ENCODE measurements around the gene GOLPH3L. TPM values are rescaled to one million over a fixed set of nuclear protein-coding genes. Genes with fewer than 3 reads are reported as not detected.
A peak's percentile ranks its signal among the peaks of the same experiment; 100 is the strongest.
"Not testable (repeated sequence)": the region's sequence is repeated elsewhere in the genome, so short reads cannot be mapped to it uniquely, and the experiment has no call there.

Gene GOLPH3L
- total and polyA plus RNA-seq, 5 donors from 2014 or later: 8.6 to 30.0 (median 24.1) TPM

DNA sequence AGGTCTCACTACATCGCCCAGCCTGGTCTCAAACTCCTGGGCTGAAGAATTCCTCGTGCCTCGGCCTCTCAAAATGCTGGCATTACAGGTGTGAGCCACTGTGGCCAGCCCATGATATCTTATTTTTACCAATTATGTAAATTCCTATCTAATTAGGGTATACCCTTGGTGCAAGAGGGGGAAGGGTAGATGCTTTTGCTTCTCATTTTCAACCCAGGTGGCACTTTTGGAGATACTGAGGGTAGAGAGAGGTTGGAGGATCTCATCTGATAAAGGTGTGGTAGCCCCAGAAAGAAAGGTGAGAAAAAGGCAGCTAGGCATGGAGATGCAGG lies 85.0 kb downstream of the GOLPH3L start:
- Mint-ChIP-seq H3K9me3 (no peaks in the 10 kb centered on the region), H3K36me3 (peaks cover 23% of the 10 kb centered on the region), H3K4me3 (peak overlapping the region in 2 of 4 donors; percentile 39 to 65), H3K27ac (peak overlapping the region; percentile 84 to 97 (median 90)), H3K4me1 (peaks cover 30 to 58% (median 46%) of the 10 kb centered on the region in 4 donors), H3K27me3 (peaks cover 5% of the 10 kb centered on the region)
- Histone ChIP-seq H3K4me3 (ENCODE audit: low read depth, low read length) (peak overlapping the region; percentile 53), H3K27me3 (ENCODE audit: control insufficient read depth, insufficient read depth, low read length) (no peaks in the 10 kb centered on the region), H3K27ac (ENCODE audit: insufficient read depth, low read length, poor library complexity, severe bottlenecking) (peak overlapping the region; percentile 90), H3K4me1 (ENCODE audit: control insufficient read depth, insufficient read depth, low read length, poor library complexity, severe bottlenecking) (peaks cover 48% of the 10 kb centered on the region), H3K36me3 (ENCODE audit: control insufficient read depth, insufficient read depth, low read length) (peaks cover 8% of the 10 kb centered on the region), H3K9me3 (ENCODE audit: control insufficient read depth in 2 of 2, low read length in 2 of 2) (no peaks in the 10 kb centered on the region)
- DNase-seq: no peak
- ATAC-seq (ENCODE audit: low read depth in 2 of 2): no peak

DNA sequence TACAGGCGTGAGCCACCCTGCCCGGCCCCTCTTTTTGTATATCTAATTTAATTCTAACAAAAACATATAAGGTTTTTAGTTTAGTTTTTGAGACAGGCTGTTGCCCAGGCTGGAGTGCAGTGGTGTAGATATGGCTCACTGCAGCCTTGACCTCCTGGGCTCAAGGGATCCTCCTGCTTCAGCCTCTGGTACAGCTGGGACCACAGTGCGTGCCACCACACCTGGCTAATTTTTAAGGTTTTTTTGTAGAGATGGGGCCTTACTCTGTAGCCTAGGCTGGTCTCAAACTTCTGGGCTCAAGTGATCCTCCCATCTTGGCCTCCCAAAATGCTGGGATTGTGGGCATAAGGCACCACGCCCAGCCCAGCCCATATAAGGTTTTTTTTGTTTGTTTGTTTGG lies 86.4 kb downstream of the GOLPH3L start:
- peaks cover 43% of the 10 kb centered on the region for H3K4me1 ChIP-seq (ENCODE audit: control insufficient read depth, insufficient read depth, low read length, poor library complexity, severe bottlenecking)
- no peak overlapping the region for H3K4me3 ChIP-seq (ENCODE audit: low read depth, low read length)
- Mint-ChIP-seq H3K4me1 (peaks cover 22 to 47% (median 38%) of the 10 kb centered on the region in 4 donors), H3K9me3 (no peaks in the 10 kb centered on the region), H3K27me3 (peaks cover 5% of the 10 kb centered on the region), H3K36me3 (peaks cover 17% of the 10 kb centered on the region), H3K27ac (peak overlapping the region; percentile 55 to 84 (median 74)), H3K4me3 (peak overlapping the region in 1 of 4 donors; percentile 68)
- no peaks in the 10 kb centered on the region for H3K9me3 ChIP-seq (ENCODE audit: control insufficient read depth in 2 of 2, low read length in 2 of 2)
- peaks cover 4% of the 10 kb centered on the region for H3K36me3 ChIP-seq (ENCODE audit: control insufficient read depth, insufficient read depth, low read length)
- DNase-seq (no peak), ATAC-seq (ENCODE audit: low read depth in 2 of 2) (no peak)
- peak overlapping the region; percentile 90 for H3K27ac ChIP-seq (ENCODE audit: insufficient read depth, low read length, poor library complexity, severe bottlenecking)
- no peaks in the 10 kb centered on the region for H3K27me3 ChIP-seq (ENCODE audit: control insufficient read depth, insufficient read depth, low read length)

DNA sequence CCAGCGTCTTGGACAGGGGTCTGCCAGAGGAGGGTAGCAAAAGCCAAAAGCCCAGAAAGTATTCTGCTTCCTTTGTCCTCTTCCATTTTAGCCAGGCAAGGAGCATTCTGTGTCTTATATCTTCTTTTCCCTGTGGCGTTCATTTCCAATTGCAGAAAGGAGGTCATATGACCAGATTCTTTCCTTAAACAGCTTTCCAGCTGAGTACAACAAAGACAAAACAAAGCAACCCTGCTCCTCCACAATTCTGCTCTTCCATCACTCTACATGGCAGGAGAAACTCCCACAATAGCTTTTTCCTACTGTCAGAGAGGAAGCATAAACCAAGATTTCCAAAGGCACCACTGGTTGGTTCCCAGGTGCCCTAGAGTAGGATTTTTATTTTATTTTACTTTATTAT lies 87.2 kb downstream of the GOLPH3L start:
- peaks cover 16 to 42% (median 34%) of the 10 kb centered on the region in 4 donors for H3K4me1 Mint-ChIP-seq
- H3K4me1 ChIP-seq (ENCODE audit: control insufficient read depth, insufficient read depth, low read length, poor library complexity, severe bottlenecking): peaks cover 37% of the 10 kb centered on the region
- no peak overlapping the region for H3K4me3 ChIP-seq (ENCODE audit: low read depth, low read length)
- no peak overlapping the region for H3K4me3 Mint-ChIP-seq
- ATAC-seq (ENCODE audit: low read depth in 2 of 2): no peak
- no peaks in the 10 kb centered on the region for H3K36me3 ChIP-seq (ENCODE audit: control insufficient read depth, insufficient read depth, low read length)
- peaks cover 5% of the 10 kb centered on the region for H3K27me3 Mint-ChIP-seq
- no peaks in the 10 kb centered on the region for H3K9me3 ChIP-seq (ENCODE audit: control insufficient read depth in 2 of 2, low read length in 2 of 2)
- peaks cover 15% of the 10 kb centered on the region for H3K36me3 Mint-ChIP-seq
- H3K27ac Mint-ChIP-seq: peak overlapping the region; percentile 41 to 89 (median 73)
- no peak for DNase-seq
- no peaks in the 10 kb centered on the region for H3K9me3 Mint-ChIP-seq
- no peaks in the 10 kb centered on the region for H3K27me3 ChIP-seq (ENCODE audit: control insufficient read depth, insufficient read depth, low read length)
- H3K27ac ChIP-seq (ENCODE audit: insufficient read depth, low read length, poor library complexity, severe bottlenecking): peak overlapping the region; percentile 23

DNA sequence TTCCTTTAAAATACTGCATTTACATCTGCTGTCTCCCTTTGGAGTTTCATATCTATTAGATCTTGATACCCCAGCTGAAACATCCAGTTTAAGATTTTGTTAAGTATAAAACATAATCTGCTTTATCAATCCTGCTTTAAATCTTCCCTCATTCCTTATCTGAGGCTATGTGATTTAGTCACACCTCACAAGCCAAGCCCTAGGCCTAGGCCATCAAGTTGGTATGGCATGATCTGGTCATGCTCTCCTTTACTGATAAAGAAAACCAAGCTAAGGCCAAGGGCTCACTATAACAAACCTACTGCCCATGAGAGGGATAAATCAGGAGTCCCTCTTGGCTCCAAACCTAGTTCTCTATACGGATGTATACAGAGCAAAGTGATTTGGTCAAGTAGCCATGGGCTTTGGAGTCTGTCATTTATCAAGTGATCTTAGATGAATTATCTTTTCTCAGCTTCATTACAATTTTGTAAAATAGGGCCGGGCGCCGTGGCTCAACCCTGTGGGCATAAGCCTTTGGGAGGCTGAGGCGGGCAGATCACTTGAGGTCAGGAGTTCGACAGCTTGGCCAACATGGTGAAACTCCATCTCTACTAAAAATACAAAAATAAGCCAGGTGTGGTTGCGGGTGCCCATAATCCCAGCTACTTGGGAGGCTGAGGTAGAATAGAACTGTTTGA lies 90.4 kb downstream of the GOLPH3L start:
- H3K4me1 Mint-ChIP-seq: peaks cover 5 to 23% (median 17%) of the 10 kb centered on the region in 4 donors
- Histone ChIP-seq H3K4me1 (ENCODE audit: control insufficient read depth, insufficient read depth, low read length, poor library complexity, severe bottlenecking) (peaks cover 11% of the 10 kb centered on the region), H3K27me3 (ENCODE audit: control insufficient read depth, insufficient read depth, low read length) (no peaks in the 10 kb centered on the region), H3K27ac (ENCODE audit: insufficient read depth, low read length, poor library complexity, severe bottlenecking) (no peak overlapping the region), H3K36me3 (ENCODE audit: control insufficient read depth, insufficient read depth, low read length) (no peaks in the 10 kb centered on the region), H3K9me3 (ENCODE audit: control insufficient read depth in 2 of 2, low read length in 2 of 2) (no peaks in the 10 kb centered on the region), H3K4me3 (ENCODE audit: low read depth, low read length) (no peak overlapping the region)
- no peaks in the 10 kb centered on the region for H3K27me3 Mint-ChIP-seq
- H3K36me3 Mint-ChIP-seq: peaks cover 17% of the 10 kb centered on the region
- ATAC-seq (ENCODE audit: low read depth in 2 of 2) (no peak), DNase-seq (no peak)
- H3K4me3 Mint-ChIP-seq: no peak overlapping the region
- H3K9me3 Mint-ChIP-seq: no peaks in the 10 kb centered on the region
- H3K27ac Mint-ChIP-seq: peak overlapping the region in 1 of 3 donors; percentile 52

DNA sequence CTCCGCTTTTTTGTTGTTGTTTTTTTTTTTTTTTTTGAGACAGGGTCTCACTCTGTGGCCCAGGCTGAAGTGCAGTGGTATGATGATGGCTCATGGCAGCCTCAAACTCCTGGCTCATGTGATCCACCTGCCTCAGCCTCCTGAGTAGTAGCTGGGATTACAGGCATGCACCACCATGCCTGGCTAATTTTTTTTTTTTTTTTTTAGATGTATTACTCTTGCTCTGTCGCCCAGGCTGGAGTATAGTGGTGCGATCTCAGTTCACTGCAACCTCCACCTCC lies 91.6 kb downstream of the GOLPH3L start:
- not testable (repeated sequence) for H3K27ac ChIP-seq (ENCODE audit: insufficient read depth, low read length, poor library complexity, severe bottlenecking); H3K9me3 Mint-ChIP-seq; H3K4me3 Mint-ChIP-seq; H3K27me3 ChIP-seq (ENCODE audit: control insufficient read depth, insufficient read depth, low read length); H3K4me1 ChIP-seq (ENCODE audit: control insufficient read depth, insufficient read depth, low read length, poor library complexity, severe bottlenecking); H3K36me3 ChIP-seq (ENCODE audit: control insufficient read depth, insufficient read depth, low read length); DNase-seq; H3K9me3 ChIP-seq (ENCODE audit: control insufficient read depth in 2 of 2, low read length in 2 of 2); H3K4me3 ChIP-seq (ENCODE audit: low read depth, low read length); ATAC-seq (ENCODE audit: low read depth in 2 of 2); H3K27me3 Mint-ChIP-seq
- Mint-ChIP-seq H3K4me1 (peaks cover 5 to 16% (median 11%) of the 10 kb centered on the region in 4 donors), H3K27ac (peak overlapping the region in 1 of 3 donors; percentile 49), H3K36me3 (peaks cover 11% of the 10 kb centered on the region)

DNA sequence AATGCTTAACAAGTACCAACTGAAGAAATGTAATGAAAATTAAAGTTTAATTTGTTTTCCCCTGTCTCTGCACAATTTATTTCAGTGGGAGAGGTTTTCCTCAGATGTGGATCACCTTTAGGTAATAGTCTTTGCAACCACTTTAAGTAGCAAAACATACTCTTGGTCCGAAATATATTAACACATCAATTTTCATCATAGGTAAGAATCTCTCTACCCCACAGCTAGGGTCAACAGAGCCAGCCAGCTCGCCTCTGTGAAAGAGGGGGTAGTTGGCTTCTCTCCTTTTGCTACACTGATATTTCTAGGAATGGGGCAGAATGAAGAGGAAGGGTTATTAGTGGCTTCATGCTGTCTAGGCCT lies 92.7 kb downstream of the GOLPH3L start:
- Mint-ChIP-seq H3K27me3 (no peaks in the 10 kb centered on the region), H3K36me3 (peaks cover 15% of the 10 kb centered on the region), H3K4me1 (peaks cover 5 to 16% (median 9%) of the 10 kb centered on the region in 4 donors), H3K9me3 (no peaks in the 10 kb centered on the region), H3K4me3 (no peak overlapping the region), H3K27ac (peak overlapping the region in 2 of 3 donors; percentile 49 to 90)
- H3K27me3 ChIP-seq (ENCODE audit: control insufficient read depth, insufficient read depth, low read length): no peaks in the 10 kb centered on the region
- H3K9me3 ChIP-seq (ENCODE audit: control insufficient read depth in 2 of 2, low read length in 2 of 2): no peaks in the 10 kb centered on the region
- DNase-seq (no peak), ATAC-seq (ENCODE audit: low read depth in 2 of 2) (no peak)
- H3K4me1 ChIP-seq (ENCODE audit: control insufficient read depth, insufficient read depth, low read length, poor library complexity, severe bottlenecking): no peaks in the 10 kb centered on the region
- H3K4me3 ChIP-seq (ENCODE audit: low read depth, low read length): no peak overlapping the region
- H3K36me3 ChIP-seq (ENCODE audit: control insufficient read depth, insufficient read depth, low read length): peaks cover 7% of the 10 kb centered on the region
- no peak overlapping the region for H3K27ac ChIP-seq (ENCODE audit: insufficient read depth, low read length, poor library complexity, severe bottlenecking)

DNA sequence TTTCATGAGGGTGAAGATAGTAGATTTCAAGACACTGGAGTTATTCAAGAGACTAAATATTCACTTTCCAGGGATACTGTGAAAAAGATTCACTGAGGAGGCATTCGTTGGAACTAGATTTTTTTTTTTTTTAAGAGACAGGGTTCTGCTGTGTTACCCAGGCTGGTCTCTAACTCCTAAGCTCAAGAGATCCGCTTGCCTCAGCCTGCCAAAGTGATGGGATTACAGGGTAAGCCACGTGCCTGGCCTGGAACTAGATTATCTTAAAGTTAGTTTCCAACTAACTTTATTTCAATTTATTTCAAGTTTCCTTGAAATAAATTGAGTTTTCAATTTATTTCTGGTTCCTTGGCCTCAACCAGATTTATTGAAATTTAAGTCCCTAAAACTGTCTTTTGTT lies 93.2 kb downstream of the GOLPH3L start:
- Histone ChIP-seq H3K9me3 (ENCODE audit: control insufficient read depth in 2 of 2, low read length in 2 of 2) (no peaks in the 10 kb centered on the region), H3K4me1 (ENCODE audit: control insufficient read depth, insufficient read depth, low read length, poor library complexity, severe bottlenecking) (no peaks in the 10 kb centered on the region), H3K36me3 (ENCODE audit: control insufficient read depth, insufficient read depth, low read length) (peaks cover 7% of the 10 kb centered on the region), H3K4me3 (ENCODE audit: low read depth, low read length) (no peak overlapping the region), H3K27me3 (ENCODE audit: control insufficient read depth, insufficient read depth, low read length) (no peaks in the 10 kb centered on the region), H3K27ac (ENCODE audit: insufficient read depth, low read length, poor library complexity, severe bottlenecking) (no peak overlapping the region)
- peak overlapping the region in 2 of 3 donors; percentile 26 to 90 for H3K27ac Mint-ChIP-seq
- ATAC-seq (ENCODE audit: low read depth in 2 of 2) (no peak), DNase-seq (no peak)
- peaks cover 5 to 16% (median 9%) of the 10 kb centered on the region in 4 donors for H3K4me1 Mint-ChIP-seq
- no peaks in the 10 kb centered on the region for H3K27me3 Mint-ChIP-seq
- H3K9me3 Mint-ChIP-seq: no peaks in the 10 kb centered on the region
- peaks cover 15% of the 10 kb centered on the region for H3K36me3 Mint-ChIP-seq
- H3K4me3 Mint-ChIP-seq: peak overlapping the region in 1 of 4 donors; percentile 13

DNA sequence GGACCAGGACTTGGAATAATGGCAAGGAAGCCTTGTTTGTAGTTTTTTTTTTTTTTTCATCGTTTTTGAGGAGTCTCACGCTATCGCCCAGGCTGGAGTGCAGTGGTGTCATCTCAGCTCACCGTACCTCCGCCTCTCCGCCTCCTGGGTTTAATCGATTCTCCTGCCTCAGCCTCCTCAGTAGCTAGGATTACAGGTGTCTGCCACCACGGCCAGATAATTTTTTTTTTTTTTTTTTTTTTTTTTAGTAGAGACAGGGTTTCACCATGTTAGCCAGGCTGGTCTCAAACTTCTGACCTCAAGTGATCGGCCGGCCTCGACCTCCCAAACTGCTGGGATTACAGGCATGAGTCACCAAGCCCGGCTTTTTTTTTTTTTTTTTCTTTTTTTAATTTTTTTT lies 94.6 kb downstream of the GOLPH3L start:
- H3K36me3 Mint-ChIP-seq: peaks cover 15% of the 10 kb centered on the region

More for the DNA sequence above, 94.6 kb downstream of the GOLPH3L start:
- not testable (repeated sequence) for ATAC-seq (ENCODE audit: low read depth in 2 of 2); H3K9me3 Mint-ChIP-seq; H3K27ac Mint-ChIP-seq; H3K4me3 Mint-ChIP-seq; H3K4me3 ChIP-seq (ENCODE audit: low read depth, low read length); H3K36me3 ChIP-seq (ENCODE audit: control insufficient read depth, insufficient read depth, low read length); DNase-seq; H3K27me3 Mint-ChIP-seq; H3K9me3 ChIP-seq (ENCODE audit: control insufficient read depth in 2 of 2, low read length in 2 of 2); H3K27me3 ChIP-seq (ENCODE audit: control insufficient read depth, insufficient read depth, low read length); H3K4me1 ChIP-seq (ENCODE audit: control insufficient read depth, insufficient read depth, low read length, poor library complexity, severe bottlenecking); H3K27ac ChIP-seq (ENCODE audit: insufficient read depth, low read length, poor library complexity, severe bottlenecking)
- H3K4me1 Mint-ChIP-seq: peaks cover 5 to 16% (median 9%) of the 10 kb centered on the region in 4 donors

Data from CD4-positive, CD25-positive, alpha-beta regulatory T cell (primary cell).